A375 (cell line): ENCODE measurements around the gene MOB1B. TPM values are rescaled to one million over a fixed set of nuclear protein-coding genes. Genes with fewer than 3 reads are reported as not detected.

Experiments
- total RNA-seq: library from RNA; depleted of rRNA; stranded (reverse); fragments of >200 nt; shearing (Covaris generic); gene quantifications from 2 replicates; pipeline ENCODE4 v1.2.3, GENCODE V29; 2014; rRNA removed

MOB1B gene
- total RNA-seq = 4.1 and 5.6 TPM in 2 replicates

DNA sequence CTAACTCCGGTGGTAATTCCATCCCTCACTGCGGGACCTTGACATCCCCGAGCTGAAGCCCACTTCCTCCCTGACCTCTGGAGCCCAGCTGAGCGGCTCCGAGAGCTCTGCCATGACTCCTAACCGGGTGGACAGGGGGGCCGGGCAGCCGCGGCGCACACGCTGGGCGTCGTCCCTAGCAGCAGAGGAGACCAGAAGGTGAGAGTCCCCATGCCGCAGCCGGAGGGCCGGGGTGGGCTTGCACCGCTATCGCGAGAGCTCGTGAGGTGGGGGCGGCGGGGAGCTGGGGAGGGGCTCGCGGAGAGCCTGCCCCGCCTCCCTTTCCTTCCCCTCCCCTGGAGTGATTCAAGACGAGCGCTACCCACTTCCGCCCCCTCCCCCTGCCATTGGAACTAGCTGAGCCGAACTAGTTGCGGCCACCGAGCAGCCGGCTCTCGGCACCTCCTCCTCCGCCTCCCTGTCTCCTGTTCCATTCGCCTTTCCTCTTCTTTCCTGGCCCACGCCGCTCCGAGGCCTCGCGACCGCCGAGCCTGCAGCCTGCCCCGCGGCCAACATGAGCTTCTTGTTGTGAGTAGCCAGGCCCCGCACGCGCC lies at the start of gene MOB1B:
Gene MOB1B, plus strand, starts transcription at position 386 of the 593 bp plus-strand sequence. Its CDS starts 168 bp downstream, at position 554.

DNA sequence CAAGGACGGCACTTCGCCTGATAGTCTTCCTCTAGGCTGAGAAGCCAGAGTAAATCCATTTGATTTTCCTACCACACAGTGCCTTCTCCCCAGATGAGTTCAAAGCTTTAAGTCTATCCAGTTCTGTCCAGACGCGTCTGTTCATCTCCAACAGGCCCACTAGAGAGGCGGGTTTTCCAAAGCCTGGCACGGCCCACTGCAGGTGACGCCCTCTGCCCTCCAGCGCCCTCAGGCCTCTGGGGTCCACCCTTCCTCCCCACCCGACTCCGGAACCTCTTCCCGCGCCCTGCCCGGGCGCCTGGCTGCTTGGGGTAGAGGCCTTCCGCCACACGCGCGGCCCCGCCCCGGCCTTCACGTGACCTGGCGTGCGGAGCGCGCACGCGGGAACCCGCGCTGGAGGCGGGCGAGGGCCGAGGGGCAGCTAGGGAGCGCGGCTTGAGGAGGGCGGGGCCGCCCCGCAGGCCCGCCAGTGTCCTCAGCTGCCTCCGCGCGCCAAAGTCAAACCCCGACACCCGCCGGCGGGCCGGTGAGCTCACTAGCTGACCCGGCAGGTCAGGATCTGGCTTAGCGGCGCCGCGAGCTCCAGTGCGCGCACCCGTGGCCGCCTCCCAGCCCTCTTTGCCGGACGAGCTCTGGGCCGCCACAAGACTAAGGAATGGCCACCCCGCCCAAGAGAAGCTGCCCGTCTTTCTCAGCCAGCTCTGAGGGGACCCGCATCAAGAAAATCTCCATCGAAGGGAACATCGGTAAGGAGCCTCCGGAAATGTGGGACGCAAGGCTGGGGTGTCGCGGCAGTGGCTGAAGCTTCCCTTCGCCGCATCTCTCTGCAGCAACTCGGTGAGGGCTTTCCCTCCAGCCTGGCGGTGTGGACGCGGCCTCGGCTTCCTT lies 91.3 kb downstream of the MOB1B start, which contains the start of gene DCK:
Gene DCK, plus strand, starts transcription at position 469 of the 888 bp plus-strand sequence. Its CDS starts 187 bp downstream, at position 656.

Other genes starting within 250 kb of the MOB1B start
- not detected in 2 replicates for gene JCHAIN, start 235.9 kb upstream of the MOB1B start, total RNA-seq
- 26.1 and 34.2 TPM in 2 replicates for gene UTP3, start 213.8 kb upstream of the MOB1B start, total RNA-seq
- gene RUFY3, start 180.4 kb upstream of the MOB1B start, total RNA-seq = 9.7 and 13.2 TPM in 2 replicates
- gene GRSF1, start 62.5 kb upstream of the MOB1B start, total RNA-seq = 49.3 and 57.9 TPM in 2 replicates
- gene DCK, start 91.3 kb downstream of the MOB1B start, total RNA-seq = 13.1 and 13.6 TPM in 2 replicates